Naive thymus-derived CD4-positive, alpha-beta T cell (primary cell): Measurements from ENCODE around the gene NCOR2. TPM values are rescaled to one million over a fixed set of nuclear protein-coding genes. Genes with fewer than 3 reads are reported as not detected.

Source experiments
- ATAC-seq: fragments of 150-1000 bp; cut with Tn5 transposase; 2 replicates; pipeline ENCODE4 v1.10.0; 2021; ENCODE audit warnings: mild to moderate bottlenecking, moderate library complexity
- CTCF ChIA-PET: fragments of 350-600 bp; sonication (Branson Sonifier 250); formaldehyde crosslinking; loops from one replicate; lab custom pipeline; 2021; ENCODE audit warnings: antibody characterized with exemption; lab: Charles Lee
- POLR2A ChIA-PET: fragments of 350-600 bp; sonication (Branson Sonifier 250); formaldehyde crosslinking; loops from one replicate; lab custom pipeline; 2021; ENCODE audit warnings: antibody characterized with exemption, inconsistent platforms; lab: Charles Lee
- DNase-seq, 9 donors: peaks; one replicate each; pipeline versions ENCODE4 v3.0.0 to v3.0.0-alpha.2; 2020 to 2022; ENCODE audit warnings: mixed read lengths in 1 of 9
- H3K27ac ChIP-seq: one replicate; pipeline ENCODE4 v1.7.0; 2013; ENCODE audit warnings: mild to moderate bottlenecking, low read depth, low read length, moderate library complexity
- H3K27me3 ChIP-seq, 2 donors: one replicate each; pipeline ENCODE4 v1.7.0; 2013; ENCODE audit warnings: low read length in 2 of 2, mild to moderate bottlenecking in 2 of 2, moderate library complexity in 2 of 2; ENCODE audit not compliant: control insufficient read depth in 2 of 2, insufficient read depth in 2 of 2
- H3K36me3 ChIP-seq, 3 experiments: 1 replicate in 2 of 3; 2 replicates in 1 of 3; pipeline ENCODE4 v1.7.0; 2013; ENCODE audit warnings: low read length in 3 of 3, mild to moderate bottlenecking in 3 of 3, moderate library complexity in 1 of 3; ENCODE audit not compliant: insufficient read depth in 3 of 3, control insufficient read depth in 2 of 3
- H3K4me1 ChIP-seq, 2 donors: one replicate each; pipeline ENCODE4 v1.7.0; 2013; ENCODE audit warnings: low read length in 2 of 2, mild to moderate bottlenecking in 2 of 2, moderate library complexity in 1 of 2; ENCODE audit not compliant: control insufficient read depth in 2 of 2, insufficient read depth in 2 of 2
- H3K4me3 ChIP-seq: 2 replicates; pipeline ENCODE4 v1.7.0; 2013; ENCODE audit warnings: mild to moderate bottlenecking, low read length
- H3K9me3 ChIP-seq, 3 experiments: 1 replicate in 2 of 3; 2 replicates in 1 of 3; pipeline ENCODE4 v1.7.0; 2013; ENCODE audit warnings: low read length in 3 of 3; ENCODE audit not compliant: control insufficient read depth in 2 of 3
- H3K27ac Mint-ChIP-seq, 9 donors: one replicate each; pipeline ENCODE4 v1.8.0; 2020 to 2022; ENCODE audit warnings: mixed read lengths in 9 of 9, mild to moderate bottlenecking in 8 of 9, moderate library complexity in 5 of 9, inconsistent platforms in 2 of 9
- H3K27me3 Mint-ChIP-seq, 5 donors: one replicate each; pipeline ENCODE4 v1.8.0; 2021 to 2022; ENCODE audit warnings: mixed read lengths in 5 of 5, mild to moderate bottlenecking in 1 of 5
- H3K36me3 Mint-ChIP-seq, 5 donors: one replicate each; pipeline ENCODE4 v1.8.0; 2020 to 2022; ENCODE audit warnings: mixed read lengths in 5 of 5, mild to moderate bottlenecking in 3 of 5, inconsistent platforms in 1 of 5
- H3K4me1 Mint-ChIP-seq, 7 donors: one replicate each; pipeline ENCODE4 v1.8.0; 2020 to 2022; ENCODE audit warnings: mixed read lengths in 7 of 7, mild to moderate bottlenecking in 3 of 7, inconsistent platforms in 1 of 7
- H3K4me3 Mint-ChIP-seq, 10 donors: one replicate each; pipeline ENCODE4 v1.8.0; 2020 to 2022; ENCODE audit warnings: mild to moderate bottlenecking in 10 of 10, mixed read lengths in 10 of 10, moderate library complexity in 6 of 10, inconsistent platforms in 2 of 10
- H3K9me3 Mint-ChIP-seq, 11 donors: one replicate each; pipeline ENCODE4 v1.8.0; 2020 to 2022; ENCODE audit warnings: mixed read lengths in 11 of 11, mild to moderate bottlenecking in 4 of 11, inconsistent platforms in 1 of 11, moderate library complexity in 1 of 11
- intact Hi-C, 2 donors: fragments of 100-400 bp; cut with micrococcal nuclease; formaldehyde crosslinking; loops; one replicate each; pipeline ENCODE4 v1.15.1; 2023
- polyA plus RNA-seq, 2 donors: library from polyadenylated mRNA; unstranded; fragments of 300-500 nt; fragmentation: Illumina TruSeq; gene quantifications; one replicate each; pipeline ENCODE4 v1.2.3, GENCODE V29; 2021
- total RNA-seq, 6 experiments: library from RNA in 5 of 6; stranded (reverse) in 5 of 6; gene quantifications; 1 replicate in 5 of 6; 2 replicates in 1 of 6; pipeline ENCODE4 v1.2.3 and lab custom pipeline; 2021 to 2026

Gene NCOR2
- total and polyA plus RNA-seq, 7 experiments from 2014 or later, result 5.3 to 194 (median 109) TPM

DNA sequence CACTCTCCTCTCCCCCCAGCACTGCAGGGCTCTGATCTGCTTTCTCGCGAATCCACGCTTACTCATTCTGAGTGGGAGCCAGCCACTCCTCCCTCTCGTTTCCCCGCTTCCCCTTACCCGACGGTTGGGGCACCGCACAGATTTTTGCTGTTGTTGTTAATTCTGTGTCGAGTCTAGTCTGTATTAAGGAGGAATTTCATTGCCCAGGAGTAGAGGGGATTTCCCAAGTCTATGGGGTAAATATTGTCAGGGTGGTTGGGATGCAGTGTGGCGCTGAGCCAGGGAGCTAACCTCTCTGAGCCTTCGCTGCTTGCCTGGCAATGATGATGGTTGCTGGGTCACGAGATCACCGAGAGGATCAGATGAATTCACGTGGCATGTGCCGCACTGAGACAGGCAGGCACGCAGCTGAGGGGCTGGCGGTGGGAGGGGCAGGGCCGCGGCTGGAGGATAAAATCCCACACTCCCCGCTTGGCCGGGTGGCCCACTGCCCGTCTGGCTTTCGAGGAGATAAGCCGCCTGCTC is 18.5 kb downstream of the NCOR2 start:
- intact Hi-C loops, result loop anchor here in 1 of 2 donors (5.0 kb wide), 1 partner anchor 512 kb away; no protein-coding TSS in a partner anchor
- H3K9me3 Mint-ChIP-seq, result no peaks in the 10 kb centered on the region
- Histone ChIP-seq H3K27me3 (no peaks in the 10 kb centered on the region), H3K36me3 (peaks cover 0 to 10% (median 0%) of the 10 kb centered on the region in 3 experiments), H3K27ac (no peak overlapping the region), H3K4me3 (no peak overlapping the region), H3K4me1 (peaks cover 16 to 49% of the 10 kb centered on the region in 2 donors), H3K9me3 (no peaks in the 10 kb centered on the region)
- peak overlapping the region in 1 of 9 donors; percentile 29 for H3K27ac Mint-ChIP-seq
- H3K4me3 Mint-ChIP-seq, result peak overlapping the region in 1 of 10 donors; percentile 42
- H3K4me1 Mint-ChIP-seq, result peaks cover 48 to 92% (median 70%) of the 10 kb centered on the region in 7 donors
- peak; percentile 48 for ATAC-seq
- no peaks in the 10 kb centered on the region for H3K27me3 Mint-ChIP-seq
- DNase-seq, result no peak
- H3K36me3 Mint-ChIP-seq, result peaks cover 0 to 14% (median 0%) of the 10 kb centered on the region in 5 donors
- ChIA-PET CTCF (no interaction called here), POLR2A (no interaction called here)

DNA sequence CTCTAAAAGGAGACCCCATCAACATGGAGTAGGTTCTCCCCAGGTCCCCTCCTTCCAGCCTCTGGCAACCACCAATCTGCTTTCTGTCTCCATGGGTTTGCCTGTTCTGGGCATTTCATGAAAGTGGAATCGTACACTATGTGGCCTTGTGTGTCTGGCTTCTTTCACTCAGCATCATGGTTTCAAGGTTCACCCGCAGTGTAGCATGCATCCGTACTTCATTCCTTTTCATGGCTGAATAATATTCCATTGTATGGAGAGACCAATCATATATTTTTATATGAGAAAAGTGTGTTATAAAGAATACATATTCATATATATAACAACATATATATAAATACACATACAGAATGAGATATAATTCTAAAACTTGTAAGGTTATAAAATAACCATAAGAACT is 19.8 kb downstream of the NCOR2 start:
- Mint-ChIP-seq H3K27ac (no peak overlapping the region), H3K4me1 (peaks cover 42 to 91% (median 66%) of the 10 kb centered on the region in 7 donors), H3K4me3 (no peak overlapping the region), H3K36me3 (peaks cover 0 to 14% (median 0%) of the 10 kb centered on the region in 5 donors), H3K9me3 (no peaks in the 10 kb centered on the region), H3K27me3 (no peaks in the 10 kb centered on the region)
- no peaks in the 10 kb centered on the region for H3K9me3 ChIP-seq
- CTCF ChIA-PET, result no interaction called here
- DNase-seq, result no peak
- POLR2A ChIA-PET, result no interaction called here
- H3K4me3 ChIP-seq, result no peak overlapping the region
- intact Hi-C loops, result loop anchor here in 1 of 2 donors (5.0 kb wide), 1 partner anchor 510 kb away; no protein-coding TSS in a partner anchor
- H3K27me3 ChIP-seq, result no peaks in the 10 kb centered on the region
- H3K4me1 ChIP-seq, result peaks cover 21 to 53% of the 10 kb centered on the region in 2 donors
- H3K36me3 ChIP-seq, result peaks cover 0 to 10% (median 0%) of the 10 kb centered on the region in 3 experiments
- H3K27ac ChIP-seq, result no peak overlapping the region
- ATAC-seq, result no peak

DNA sequence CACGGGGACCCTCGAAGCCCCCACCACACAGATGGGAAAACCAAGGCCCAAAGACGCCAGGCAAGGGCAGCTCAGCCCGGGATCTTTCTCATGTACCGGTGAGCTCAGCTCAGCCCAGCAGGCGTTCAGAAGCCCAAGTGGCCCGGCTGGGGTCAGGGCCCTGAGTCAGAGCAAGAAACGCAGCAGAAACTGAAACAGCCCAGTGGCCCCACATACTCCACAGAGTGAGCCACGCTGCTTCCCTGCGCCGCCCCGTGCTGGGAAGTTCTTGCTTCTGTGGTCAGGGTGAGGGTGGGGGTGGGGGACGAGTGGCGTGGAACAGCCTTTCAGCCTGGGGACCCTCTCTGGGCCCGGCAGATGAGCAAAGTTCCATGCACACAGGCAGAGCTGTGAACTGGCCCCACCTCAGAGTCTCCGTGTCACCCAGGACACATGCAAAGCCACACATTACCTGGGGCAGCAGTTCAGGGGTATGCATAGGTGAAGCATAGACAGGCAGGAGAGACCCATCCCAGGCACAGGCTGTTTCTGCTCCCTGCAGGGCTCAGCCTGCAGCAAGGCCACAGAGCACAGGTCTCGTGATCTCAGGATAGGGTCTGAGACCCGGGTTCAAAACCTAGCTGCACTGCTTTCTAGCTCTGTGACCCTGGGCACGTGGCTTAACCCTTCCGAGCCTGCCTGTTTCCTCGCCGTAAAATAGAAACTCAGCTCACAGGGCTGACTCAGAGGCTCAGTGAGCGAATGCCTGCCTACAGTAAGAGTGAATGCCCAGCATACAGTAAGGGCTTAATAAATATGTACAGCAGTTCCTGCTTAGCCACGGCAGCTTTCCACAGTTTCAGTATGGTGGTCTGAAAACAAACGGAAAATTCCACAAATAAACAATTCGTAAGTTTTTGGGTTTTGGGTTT is 21.6 kb downstream of the NCOR2 start:
- H3K27ac ChIP-seq, result no peak overlapping the region
- Mint-ChIP-seq H3K27me3 (no peaks in the 10 kb centered on the region), H3K36me3 (peaks cover 0 to 11% (median 0%) of the 10 kb centered on the region in 5 donors), H3K4me1 (peaks cover 30 to 80% (median 50%) of the 10 kb centered on the region in 7 donors), H3K4me3 (peak overlapping the region in 6 of 10 donors; percentile 6 to 57 (median 43)), H3K27ac (peak overlapping the region in 2 of 9 donors; percentile 22 to 29), H3K9me3 (no peaks in the 10 kb centered on the region)
- peaks cover 0 to 10% (median 0%) of the 10 kb centered on the region in 3 experiments for H3K36me3 ChIP-seq
- POLR2A ChIA-PET, result no interaction called here
- peaks cover 21 to 44% of the 10 kb centered on the region in 2 donors for H3K4me1 ChIP-seq
- H3K4me3 ChIP-seq, result peak overlapping the region; percentile 11
- intact Hi-C loops, result loop anchor here in 1 of 2 donors (5.0 kb wide), 1 partner anchor 508 kb away; no protein-coding TSS in a partner anchor
- ATAC-seq (peak; percentile 78), DNase-seq (peak in 1 of 9 donors; percentile 57)
- H3K9me3 ChIP-seq, result no peaks in the 10 kb centered on the region
- H3K27me3 ChIP-seq, result no peaks in the 10 kb centered on the region
- CTCF ChIA-PET, result no interaction called here

DNA sequence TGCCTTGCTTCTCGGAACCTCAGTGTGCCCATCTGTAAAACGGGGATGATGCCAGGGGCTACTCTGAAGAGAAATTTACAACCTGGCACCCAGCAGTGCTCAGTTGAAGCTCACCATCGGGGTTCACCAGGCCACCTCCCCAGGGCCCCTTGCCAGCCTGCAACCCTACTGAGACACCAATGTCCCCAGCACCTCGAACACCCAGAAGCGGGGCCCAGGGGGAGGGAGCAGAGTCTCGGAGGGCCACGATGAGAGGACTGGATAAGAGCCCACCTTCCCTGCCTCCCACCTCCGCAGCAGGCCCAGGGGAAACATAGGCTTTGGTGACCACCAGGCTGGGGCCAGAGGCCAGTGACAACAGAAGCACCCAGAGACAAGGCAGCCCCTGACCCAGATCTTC is 22.4 kb downstream of the NCOR2 start:
- H3K4me1 Mint-ChIP-seq, result peaks cover 25 to 73% (median 42%) of the 10 kb centered on the region in 7 donors
- POLR2A ChIA-PET, result no interaction called here
- ATAC-seq (no peak), DNase-seq (no peak)
- no peaks in the 10 kb centered on the region for H3K27me3 Mint-ChIP-seq
- Histone ChIP-seq H3K27ac (no peak overlapping the region), H3K9me3 (no peaks in the 10 kb centered on the region), H3K36me3 (peaks cover 0 to 10% (median 0%) of the 10 kb centered on the region in 3 experiments), H3K4me1 (peaks cover 21 to 37% of the 10 kb centered on the region in 2 donors), H3K27me3 (no peaks in the 10 kb centered on the region), H3K4me3 (no peak overlapping the region)
- peaks cover 0 to 11% (median 0%) of the 10 kb centered on the region in 5 donors for H3K36me3 Mint-ChIP-seq
- H3K4me3 Mint-ChIP-seq, result peak overlapping the region in 1 of 10 donors; percentile 57
- CTCF ChIA-PET, result interaction anchor here (0.6 kb wide), 1 partner anchor 9 kb away, joined by 3 read pairs; no protein-coding TSS in a partner anchor
- intact Hi-C loops, result loop anchor here in 1 of 2 donors (5.0 kb wide), 1 partner anchor 508 kb away; no protein-coding TSS in a partner anchor
- no peaks in the 10 kb centered on the region for H3K9me3 Mint-ChIP-seq
- peak overlapping the region in 3 of 9 donors; percentile 15 to 67 (median 48) for H3K27ac Mint-ChIP-seq

DNA sequence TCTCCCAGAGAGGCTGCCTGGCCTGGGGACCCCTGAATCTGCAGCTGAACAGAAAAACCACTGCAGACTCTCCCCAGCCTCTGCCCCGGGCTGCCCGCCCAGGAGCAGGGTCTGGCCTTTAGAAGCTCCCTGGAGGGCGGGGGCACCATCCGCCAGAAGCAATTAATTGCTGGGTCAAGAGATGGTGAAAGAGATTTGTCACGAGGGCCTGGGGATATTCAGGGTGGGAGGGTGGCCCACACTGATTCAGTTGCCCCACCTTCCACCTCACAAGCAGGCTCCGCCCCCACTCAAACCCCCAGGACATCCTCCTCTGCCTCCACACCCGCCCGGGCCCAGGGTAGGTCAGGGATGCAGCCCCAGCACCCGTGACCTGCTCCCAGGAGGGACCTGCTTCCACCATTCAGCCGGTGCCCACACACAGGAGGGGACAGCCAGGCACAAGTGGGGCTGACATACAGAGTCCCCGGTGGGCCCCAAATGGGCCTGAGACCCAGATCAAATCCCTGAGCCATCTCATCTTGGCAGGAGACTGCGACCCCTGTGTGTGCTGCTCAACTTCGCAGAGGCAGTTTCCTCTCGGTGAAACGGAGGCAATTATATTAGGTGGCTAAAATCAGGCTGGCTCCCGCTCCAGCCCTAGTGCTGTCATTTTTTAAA is 23.0 kb downstream of the NCOR2 start:
- ATAC-seq (no peak), DNase-seq (no peak)
- no peak overlapping the region for H3K27ac ChIP-seq
- peaks cover 21 to 41% of the 10 kb centered on the region in 2 donors for H3K4me1 ChIP-seq
- H3K9me3 ChIP-seq, result no peaks in the 10 kb centered on the region
- Mint-ChIP-seq H3K9me3 (no peaks in the 10 kb centered on the region), H3K4me3 (peak overlapping the region in 1 of 10 donors; percentile 57), H3K27ac (peak overlapping the region in 4 of 9 donors; percentile 15 to 82 (median 72)), H3K36me3 (peaks cover 0 to 11% (median 0%) of the 10 kb centered on the region in 5 donors), H3K27me3 (no peaks in the 10 kb centered on the region), H3K4me1 (peaks cover 25 to 73% (median 45%) of the 10 kb centered on the region in 7 donors)
- H3K36me3 ChIP-seq, result peaks cover 0 to 10% (median 0%) of the 10 kb centered on the region in 3 experiments
- POLR2A ChIA-PET, result no interaction called here
- no peak overlapping the region for H3K4me3 ChIP-seq
- CTCF ChIA-PET, result interaction anchor here (0.6 kb wide), 1 partner anchor 9 kb away, joined by 3 read pairs; no protein-coding TSS in a partner anchor
- no peaks in the 10 kb centered on the region for H3K27me3 ChIP-seq
- intact Hi-C loops, result no loop called here
